HepG2 (cell line): ENCODE measurements around the gene DAPK1. TPM values are rescaled to one million over a fixed set of nuclear protein-coding genes. Genes with fewer than 3 reads are reported as not detected.
A peak's percentile ranks its signal among the peaks of the same experiment; 100 is the strongest.

ENCODE experiments used
- CBX2 ChIP-seq, 2 experiments: fragments of 200-600 bp in 1 of 2; sonication (generic); formaldehyde crosslinking in 1 of 2; IDR thresholded peaks; 2 replicates each; pipeline versions ENCODE4 v1.7.0 to v1.8.1; 2018 to 2022; ENCODE audit warnings: low read depth in 2 of 2, low read length in 1 of 2, mild to moderate bottlenecking in 1 of 2, missing genetic modification reagents in 1 of 2
- FOXK1 ChIP-seq: sonication (generic); formaldehyde crosslinking; IDR thresholded peaks from 2 replicates; pipeline ENCODE4 v1.4.0; 2020; ENCODE audit warnings: low read depth, missing genetic modification reagents, borderline replicate concordance
- NFIB ChIP-seq: sonication (generic); formaldehyde crosslinking; IDR thresholded peaks from 2 replicates; pipeline ENCODE4 v1.9.0; 2021; ENCODE audit warnings: missing genetic modification reagents, mild to moderate bottlenecking, borderline replicate concordance
- NR3C1 ChIP-seq: sonication (generic); formaldehyde crosslinking; IDR thresholded peaks from 2 replicates; pipeline ENCODE4 v1.4.0; 2020; ENCODE audit warnings: missing genetic modification reagents
- ONECUT2 ChIP-seq: sonication (generic); formaldehyde crosslinking; IDR thresholded peaks from 2 replicates; pipeline ENCODE4 v1.4.0; 2020; ENCODE audit warnings: missing genetic modification reagents
- RBFOX2 ChIP-seq: fragments of 200-400 bp; formaldehyde crosslinking; IDR thresholded peaks from 2 replicates; pipeline ENCODE4 v1.6.1; 2017; ENCODE audit warnings: low read depth, mild to moderate bottlenecking, low read length
- SUZ12 ChIP-seq: fragments of 150-350 bp; IDR thresholded peaks from 2 replicates; pipeline ENCODE4 v1.6.1; 2014; ENCODE audit warnings: low read depth, low read length
- TSC22D2 ChIP-seq: sonication (generic); formaldehyde crosslinking; IDR thresholded peaks from 2 replicates; pipeline ENCODE4 v1.5.1; 2020; ENCODE audit warnings: missing genetic modification reagents, mild to moderate bottlenecking, borderline replicate concordance
- ZBTB20 ChIP-seq: sonication (generic); formaldehyde crosslinking; IDR thresholded peaks from 2 replicates; pipeline ENCODE4 v1.8.1; 2023; ENCODE audit warnings: missing genetic modification reagents, low read depth, mild to moderate bottlenecking, borderline replicate concordance
- ZBTB8A ChIP-seq: sonication (generic); formaldehyde crosslinking; IDR thresholded peaks from 2 replicates; pipeline ENCODE4 v1.4.0; 2020; ENCODE audit warnings: mild to moderate bottlenecking, low read depth, missing genetic modification reagents, borderline replicate concordance
- ZNF468 ChIP-seq: sonication (generic); formaldehyde crosslinking; IDR thresholded peaks from 2 replicates; pipeline ENCODE4 v1.8.0; 2022; ENCODE audit warnings: mild to moderate bottlenecking, moderate library complexity, missing genetic modification reagents
- ZNF558 ChIP-seq: sonication (generic); formaldehyde crosslinking; IDR thresholded peaks from 2 replicates; pipeline ENCODE4 v1.9.0; 2022; ENCODE audit warnings: mild to moderate bottlenecking, missing genetic modification reagents, borderline replicate concordance
- ZNF772 ChIP-seq: sonication (generic); formaldehyde crosslinking; IDR thresholded peaks from 2 replicates; pipeline ENCODE4 v1.5.0; 2020; ENCODE audit warnings: mild to moderate bottlenecking, missing genetic modification reagents
- ZSCAN9 ChIP-seq: IDR thresholded peaks from 2 replicates; pipeline ENCODE4 v1.6.1; 2016; ENCODE audit warnings: borderline replicate concordance
- polyA plus RNA-seq, 8 experiments: library from polyadenylated mRNA; depleted of rRNA in 3 of 8; stranded (reverse) in 7 of 8; unstranded in 1 of 8; fragments of >200 nt; fragmentation: Illumina TruSeq in 4 of 8; extraction: Trizol in 4 of 8; gene quantifications; 2 replicates each; pipeline versions ENCODE4 v1.2.1 to v1.2.3, GENCODE V29; 2011 to 2016; ENCODE audit warnings: low read depth in 4 of 8, missing spikeins in 1 of 8, mixed read lengths in 1 of 8; ENCODE audit not compliant: insufficient read depth in 1 of 8
- total RNA-seq, 5 experiments: library from RNA; depleted of rRNA; stranded (reverse); fragments of >200 nt; fragmentation: Illumina TruSeq; extraction: Trizol; gene quantifications; 2 replicates each; pipeline ENCODE4 v1.2.3, GENCODE V29; 2016; ENCODE audit warnings: low read depth in 1 of 5
- TF ChIP-seq, protein P1 (sequence below): IDR thresholded peaks from 2 replicates; pipeline ENCODE4 v1.6.1; 2016; ENCODE audit warnings: low read depth, missing genetic modification reagents, missing compliant biosample characterization
- TF ChIP-seq, protein P2 (sequence below): sonication (generic); formaldehyde crosslinking; IDR thresholded peaks from 2 replicates; pipeline ENCODE4 v1.4.0; 2020; ENCODE audit warnings: low read depth, mild to moderate bottlenecking, missing genetic modification reagents
- TF ChIP-seq, protein P3 (sequence below): sonication (generic); formaldehyde crosslinking; IDR thresholded peaks from 2 replicates; pipeline ENCODE4 v1.8.1; 2023; ENCODE audit warnings: mild to moderate bottlenecking, inconsistent platforms, moderate library complexity, missing genetic modification reagents, borderline replicate concordance
- TF ChIP-seq, protein P4 (sequence below): IDR thresholded peaks from 2 replicates; pipeline ENCODE4 v1.6.1; 2016; ENCODE audit warnings: low read depth

DAPK1 gene
- total and polyA plus RNA-seq, 2 of the 13 experiments (the other 11 are each of a cell fraction or from before 2014, with no cell fraction given) = 35.7 to 35.9 TPM

DNA sequence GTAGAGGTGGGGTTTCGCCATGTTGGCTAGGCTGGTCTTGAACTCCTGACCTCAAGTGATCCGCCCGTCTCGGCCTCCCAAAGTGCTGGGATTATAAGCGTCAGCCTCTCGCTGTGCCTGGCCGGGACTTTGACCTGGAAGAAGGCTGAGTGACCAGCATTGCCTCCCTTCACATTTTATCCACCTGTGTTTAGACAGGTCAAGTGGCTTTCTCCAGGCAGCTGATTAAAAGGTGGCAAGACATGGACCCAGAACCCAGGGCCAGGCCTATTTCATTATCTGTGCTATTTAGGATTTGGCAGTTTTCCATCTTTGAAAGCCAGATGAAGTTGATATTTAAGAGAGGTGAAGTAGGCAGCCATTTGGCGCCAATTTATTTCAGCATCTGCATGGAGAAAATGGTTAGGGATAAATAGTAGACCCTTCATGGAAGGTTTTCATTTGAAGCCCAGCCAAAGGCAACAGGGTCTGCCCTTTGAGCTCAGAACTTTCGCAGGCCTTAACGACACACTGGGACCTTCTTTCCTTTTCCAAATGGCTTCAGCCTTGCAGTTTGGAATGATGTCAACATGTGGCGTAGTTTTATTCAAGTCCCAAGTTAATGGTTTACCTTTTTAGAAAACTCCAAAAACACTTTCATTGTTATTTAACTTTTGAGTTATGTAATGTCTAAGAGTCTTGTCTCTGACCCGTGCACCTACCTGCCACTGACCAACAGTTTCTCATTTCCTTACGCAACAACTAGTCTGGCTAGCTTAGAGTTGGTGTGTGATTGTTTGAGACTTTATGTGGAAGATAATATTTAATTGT is 8.4 kb downstream of the DAPK1 start (continued):
- no peak for TF ChIP-seq CBX2 (IDR thresholded peaks at IDR 0.05; ENCODE audit: low read depth, low read length)
- TF ChIP-seq CBX2 (CRISPR knock-in tag; IDR thresholded peaks at IDR 0.05; ENCODE audit: low read depth) = no peak
- no peak for TF ChIP-seq ZNF558 (CRISPR knock-in tag)
- no peak; the same call in 1 of the 2 replicates for TF ChIP-seq ZBTB20 (CRISPR knock-in tag)
- no peak for TF ChIP-seq NFIB (CRISPR knock-in tag)
- peak; percentile 72; the same call in 1 of the 2 replicates for TF ChIP-seq ZSCAN9 (CRISPR knock-in tag)
- TF ChIP-seq NR3C1 = no peak
- no peak for TF ChIP-seq ONECUT2 (CRISPR knock-in tag)
- no peak; the same call in 1 of the 2 replicates for TF ChIP-seq ZBTB8A (CRISPR knock-in tag)
- TF ChIP-seq ZNF772 = no peak
- TF ChIP-seq, protein P1, sequence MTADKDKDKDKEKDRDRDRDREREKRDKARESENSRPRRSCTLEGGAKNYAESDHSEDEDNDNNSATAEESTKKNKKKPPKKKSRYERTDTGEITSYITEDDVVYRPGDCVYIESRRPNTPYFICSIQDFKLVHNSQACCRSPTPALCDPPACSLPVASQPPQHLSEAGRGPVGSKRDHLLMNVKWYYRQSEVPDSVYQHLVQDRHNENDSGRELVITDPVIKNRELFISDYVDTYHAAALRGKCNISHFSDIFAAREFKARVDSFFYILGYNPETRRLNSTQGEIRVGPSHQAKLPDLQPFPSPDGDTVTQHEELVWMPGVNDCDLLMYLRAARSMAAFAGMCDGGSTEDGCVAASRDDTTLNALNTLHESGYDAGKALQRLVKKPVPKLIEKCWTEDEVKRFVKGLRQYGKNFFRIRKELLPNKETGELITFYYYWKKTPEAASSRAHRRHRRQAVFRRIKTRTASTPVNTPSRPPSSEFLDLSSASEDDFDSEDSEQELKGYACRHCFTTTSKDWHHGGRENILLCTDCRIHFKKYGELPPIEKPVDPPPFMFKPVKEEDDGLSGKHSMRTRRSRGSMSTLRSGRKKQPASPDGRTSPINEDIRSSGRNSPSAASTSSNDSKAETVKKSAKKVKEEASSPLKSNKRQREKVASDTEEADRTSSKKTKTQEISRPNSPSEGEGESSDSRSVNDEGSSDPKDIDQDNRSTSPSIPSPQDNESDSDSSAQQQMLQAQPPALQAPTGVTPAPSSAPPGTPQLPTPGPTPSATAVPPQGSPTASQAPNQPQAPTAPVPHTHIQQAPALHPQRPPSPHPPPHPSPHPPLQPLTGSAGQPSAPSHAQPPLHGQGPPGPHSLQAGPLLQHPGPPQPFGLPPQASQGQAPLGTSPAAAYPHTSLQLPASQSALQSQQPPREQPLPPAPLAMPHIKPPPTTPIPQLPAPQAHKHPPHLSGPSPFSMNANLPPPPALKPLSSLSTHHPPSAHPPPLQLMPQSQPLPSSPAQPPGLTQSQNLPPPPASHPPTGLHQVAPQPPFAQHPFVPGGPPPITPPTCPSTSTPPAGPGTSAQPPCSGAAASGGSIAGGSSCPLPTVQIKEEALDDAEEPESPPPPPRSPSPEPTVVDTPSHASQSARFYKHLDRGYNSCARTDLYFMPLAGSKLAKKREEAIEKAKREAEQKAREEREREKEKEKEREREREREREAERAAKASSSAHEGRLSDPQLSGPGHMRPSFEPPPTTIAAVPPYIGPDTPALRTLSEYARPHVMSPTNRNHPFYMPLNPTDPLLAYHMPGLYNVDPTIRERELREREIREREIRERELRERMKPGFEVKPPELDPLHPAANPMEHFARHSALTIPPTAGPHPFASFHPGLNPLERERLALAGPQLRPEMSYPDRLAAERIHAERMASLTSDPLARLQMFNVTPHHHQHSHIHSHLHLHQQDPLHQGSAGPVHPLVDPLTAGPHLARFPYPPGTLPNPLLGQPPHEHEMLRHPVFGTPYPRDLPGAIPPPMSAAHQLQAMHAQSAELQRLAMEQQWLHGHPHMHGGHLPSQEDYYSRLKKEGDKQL (CRISPR knock-in tag) = no peak; the same call in 1 of the 2 replicates
- no peak for TF ChIP-seq SUZ12
- TF ChIP-seq ZNF468 (CRISPR knock-in tag) = no peak
- TF ChIP-seq, protein P2, sequence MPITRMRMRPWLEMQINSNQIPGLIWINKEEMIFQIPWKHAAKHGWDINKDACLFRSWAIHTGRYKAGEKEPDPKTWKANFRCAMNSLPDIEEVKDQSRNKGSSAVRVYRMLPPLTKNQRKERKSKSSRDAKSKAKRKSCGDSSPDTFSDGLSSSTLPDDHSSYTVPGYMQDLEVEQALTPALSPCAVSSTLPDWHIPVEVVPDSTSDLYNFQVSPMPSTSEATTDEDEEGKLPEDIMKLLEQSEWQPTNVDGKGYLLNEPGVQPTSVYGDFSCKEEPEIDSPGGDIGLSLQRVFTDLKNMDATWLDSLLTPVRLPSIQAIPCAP (CRISPR knock-in tag) = no peak
- TF ChIP-seq TSC22D2 (CRISPR knock-in tag) = 0 out of 2 replicates have a peak, but pooled peaks have one; percentile 54
- TF ChIP-seq, protein P3, sequence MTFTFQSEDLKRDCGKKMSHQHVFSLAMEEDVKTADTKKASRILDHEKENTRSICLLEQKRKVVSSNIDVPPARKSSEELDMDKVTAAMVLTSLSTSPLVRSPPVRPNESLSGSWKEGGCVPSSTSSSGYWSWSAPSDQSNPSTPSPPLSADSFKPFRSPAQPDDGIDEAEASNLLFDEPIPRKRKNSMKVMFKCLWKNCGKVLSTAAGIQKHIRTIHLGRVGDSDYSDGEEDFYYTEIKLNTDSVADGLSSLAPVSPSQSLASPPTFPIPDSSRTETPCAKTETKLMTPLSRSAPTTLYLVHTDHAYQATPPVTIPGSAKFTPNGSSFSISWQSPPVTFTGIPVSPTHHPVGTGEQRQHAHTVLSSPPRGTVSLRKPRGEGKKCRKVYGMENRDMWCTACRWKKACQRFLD (CRISPR knock-in tag) = no peak
- 0 out of 2 replicates have a peak, but pooled peaks have one; percentile 25 for TF ChIP-seq RBFOX2
- TF ChIP-seq FOXK1 (CRISPR knock-in tag) = peak; percentile 77; the same call in 1 of the 2 replicates
- TF ChIP-seq, protein P4, sequence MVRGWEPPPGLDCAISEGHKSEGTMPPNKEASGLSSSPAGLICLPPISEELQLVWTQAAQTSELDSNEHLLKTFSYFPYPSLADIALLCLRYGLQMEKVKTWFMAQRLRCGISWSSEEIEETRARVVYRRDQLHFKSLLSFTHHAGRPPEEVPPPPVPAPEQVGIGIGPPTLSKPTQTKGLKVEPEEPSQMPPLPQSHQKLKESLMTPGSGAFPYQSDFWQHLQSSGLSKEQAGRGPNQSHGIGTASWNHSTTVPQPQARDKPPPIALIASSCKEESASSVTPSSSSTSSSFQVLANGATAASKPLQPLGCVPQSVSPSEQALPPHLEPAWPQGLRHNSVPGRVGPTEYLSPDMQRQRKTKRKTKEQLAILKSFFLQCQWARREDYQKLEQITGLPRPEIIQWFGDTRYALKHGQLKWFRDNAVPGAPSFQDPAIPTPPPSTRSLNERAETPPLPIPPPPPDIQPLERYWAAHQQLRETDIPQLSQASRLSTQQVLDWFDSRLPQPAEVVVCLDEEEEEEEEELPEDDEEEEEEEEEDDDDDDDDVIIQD (CRISPR knock-in tag) = peak; percentile 64; the same call in 1 of the 2 replicates
